Neural cell (in vitro differentiated cells): ENCODE data around the gene COA6. TPM values are rescaled to one million over a fixed set of nuclear protein-coding genes. Genes with fewer than 3 reads are reported as not detected.
A peak's percentile ranks its signal among the peaks of the same experiment; 100 is the strongest.

Experiments
- H2AFZ ChIP-seq: fragments of 200-600, 300-800 bp; sonication (generic), shearing (Covaris generic); 2 replicates; pipeline ENCODE4 v1.6.0; 2014; ENCODE audit warnings: low read depth, mild to moderate bottlenecking, antibody characterized with exemption, low read length, moderate library complexity
- H3F3A ChIP-seq: fragments of 200-600 bp; shearing (Covaris generic); 2 replicates; pipeline ENCODE4 v1.6.1; 2016; ENCODE audit warnings: mild to moderate bottlenecking, moderate library complexity, mixed read lengths, antibody characterized with exemption, low read length; ENCODE audit not compliant: insufficient read depth, poor library complexity, severe bottlenecking
- H3K27ac ChIP-seq: fragments of 200-600, 300-800 bp; sonication (generic), shearing (Covaris generic); 2 replicates; pipeline ENCODE4 v1.5.1; 2014; ENCODE audit warnings: mild to moderate bottlenecking, low read length, moderate library complexity
- H3K27me3 ChIP-seq: fragments of 300-800, 200-600 bp; sonication (generic), shearing (Covaris generic); 2 replicates; pipeline ENCODE4 v1.6.0; 2014; ENCODE audit warnings: mild to moderate bottlenecking, low read depth, low read length, moderate library complexity; ENCODE audit not compliant: insufficient read depth
- H3K36me3 ChIP-seq: fragments of 300-800, 200-600 bp; sonication (generic), shearing (Covaris generic); 2 replicates; pipeline ENCODE4 v1.5.1; 2014; ENCODE audit warnings: mild to moderate bottlenecking, antibody characterized with exemption, low read length, moderate library complexity; ENCODE audit not compliant: insufficient read depth
- H3K4me2 ChIP-seq: fragments of 300-800, 200-600 bp; sonication (generic), shearing (Covaris generic); 2 replicates; pipeline ENCODE4 v1.6.0; 2014; ENCODE audit warnings: mild to moderate bottlenecking, low read length
- H3K4me3 ChIP-seq: fragments of 300-800, 200-600 bp; sonication (generic), shearing (Covaris generic); 2 replicates; pipeline ENCODE4 v1.5.1; 2014; ENCODE audit warnings: mild to moderate bottlenecking, low read length, moderate library complexity
- H3K79me2 ChIP-seq: fragments of 200-600 bp; shearing (Covaris generic); replicated peaks from 2 replicates; pipeline ENCODE4 v1.6.0; 2014; ENCODE audit warnings: mild to moderate bottlenecking, low read length, moderate library complexity; ENCODE audit not compliant: insufficient read depth
- H3K9ac ChIP-seq: fragments of 300-800, 200-600 bp; sonication (generic), shearing (Covaris generic); 2 replicates; pipeline ENCODE4 v1.6.1; 2016; ENCODE audit warnings: mild to moderate bottlenecking, low read length, mixed read lengths
- H3K9me2 ChIP-seq: fragments of 200-600 bp; shearing (Covaris generic); 2 replicates; pipeline ENCODE4 v1.6.1; 2016; ENCODE audit warnings: mild to moderate bottlenecking, low read length, mixed read lengths; ENCODE audit not compliant: insufficient read depth
- H3K9me3 ChIP-seq: fragments of 200-600, 300-800 bp; sonication (generic), shearing (Covaris generic); 2 replicates; pipeline ENCODE4 v1.6.1; 2016; ENCODE audit warnings: mild to moderate bottlenecking, mixed run types, low read length, moderate library complexity, mixed read lengths
- H4K20me1 ChIP-seq: fragments of 200-600 bp; shearing (Covaris generic); 2 replicates; pipeline ENCODE4 v1.6.1; 2016; ENCODE audit warnings: mild to moderate bottlenecking, mixed run types; ENCODE audit not compliant: insufficient read depth
- CTCF ChIP-seq: fragments of 450-650 bp; IDR thresholded peaks from 2 replicates; pipeline ENCODE4 v1.5.1; 2014; ENCODE audit warnings: antibody characterized with exemption, mild to moderate bottlenecking, moderate library complexity; ENCODE audit not compliant: poor library complexity, severe bottlenecking
- EP300 ChIP-seq: fragments of 450-650 bp; conservative IDR thresholded peaks from 2 replicates; pipeline ENCODE4 v1.6.1; 2014; ENCODE audit warnings: antibody characterized with exemption, mild to moderate bottlenecking, moderate library complexity; ENCODE audit not compliant: poor library complexity, severe bottlenecking
- EZH2 ChIP-seq: fragments of 200-600, 300-800 bp; shearing (Covaris generic), sonication (generic); IDR thresholded peaks from 2 replicates; pipeline ENCODE4 v1.6.1; 2014; ENCODE audit warnings: antibody characterized with exemption, low read length, borderline replicate concordance, mild to moderate bottlenecking; ENCODE audit not compliant: insufficient read depth, poor library complexity, severe bottlenecking
- MXI1 ChIP-seq: fragments of 450-650 bp; conservative IDR thresholded peaks from 2 replicates; pipeline ENCODE4 v1.6.1; 2014; ENCODE audit warnings: antibody characterized with exemption, mild to moderate bottlenecking; ENCODE audit not compliant: poor library complexity, severe bottlenecking
- POLR2AphosphoS5 ChIP-seq: IDR thresholded peaks from 2 replicates; pipeline ENCODE4 v1.6.1; 2012
- RAD21 ChIP-seq: fragments of 450-650 bp; conservative IDR thresholded peaks from 2 replicates; pipeline ENCODE4 v1.6.1; 2014; ENCODE audit warnings: antibody characterized with exemption, mild to moderate bottlenecking, moderate library complexity
- SMC3 ChIP-seq: fragments of 450-650 bp; conservative IDR thresholded peaks from 2 replicates; pipeline ENCODE4 v1.6.1; 2014; ENCODE audit warnings: antibody characterized with exemption, mild to moderate bottlenecking, moderate library complexity; ENCODE audit not compliant: poor library complexity
- TAF1 ChIP-seq: IDR thresholded peaks from 2 replicates; pipeline ENCODE4 v1.6.1; 2012; ENCODE audit warnings: low read depth
- polyA minus RNA-seq: library from RNA; depleted of rRNA, polyadenylated mRNA; stranded (reverse); fragments of >200 nt; gene quantifications from 2 replicates; pipeline ENCODE4 v1.2.3, GENCODE V29; 2014
- polyA plus RNA-seq: library from polyadenylated mRNA; depleted of rRNA; stranded (reverse); fragments of >200 nt; gene quantifications from 2 replicates; pipeline ENCODE4 v1.2.3, GENCODE V29; 2014
- TF ChIP-seq, protein P1 (sequence below): IDR thresholded peaks from 2 replicates; pipeline ENCODE4 v1.6.1; 2012; ENCODE audit warnings: borderline replicate concordance

Gene COA6, protein sequence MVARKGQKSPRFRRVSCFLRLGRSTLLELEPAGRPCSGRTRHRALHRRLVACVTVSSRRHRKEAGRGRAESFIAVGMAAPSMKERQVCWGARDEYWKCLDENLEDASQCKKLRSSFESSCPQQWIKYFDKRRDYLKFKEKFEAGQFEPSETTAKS
- polyA plus RNA-seq: 42.6 and 48.3 TPM in 2 replicates
- polyA minus RNA-seq: 20.0 and 20.8 TPM in 2 replicates

GRCh38 chr1:234373064-234373958 lies at the start of gene COA6:
Gene COA6 (plus strand): TSS chr1:234373456. CDS start chr1:234373467, 11 bp downstream.
- peak within 1 kb of the TSS; percentile 74 for H3K4me3 ChIP-seq
- no peaks in the 10 kb centered on the region for H3K9me3 ChIP-seq
- H3K27me3 ChIP-seq: no peaks in the 10 kb centered on the region
- H3K79me2 ChIP-seq: peaks cover 4% of the 10 kb centered on the region
- no peaks in the 10 kb centered on the region for H3F3A ChIP-seq
- peaks cover 5% of the 10 kb centered on the region for H3K36me3 ChIP-seq
- peak within 1 kb of the TSS; percentile 84 for H3K27ac ChIP-seq
- H2AFZ ChIP-seq: peak within 1 kb of the TSS; percentile 94
- peak within 1 kb of the TSS; percentile 84 for H3K9ac ChIP-seq
- H3K9me2 ChIP-seq: no peaks in the 10 kb centered on the region
- TF ChIP-seq TAF1 (peak; percentile 66), EZH2 (no peak), SMC3 (peak; percentile 53), EP300 (peak; percentile 43), MXI1 (peak; percentile 86), POLR2AphosphoS5 (peak; percentile 86), RAD21 (peak; percentile 38), CTCF (peak; percentile 33)
- TF ChIP-seq, protein P1, sequence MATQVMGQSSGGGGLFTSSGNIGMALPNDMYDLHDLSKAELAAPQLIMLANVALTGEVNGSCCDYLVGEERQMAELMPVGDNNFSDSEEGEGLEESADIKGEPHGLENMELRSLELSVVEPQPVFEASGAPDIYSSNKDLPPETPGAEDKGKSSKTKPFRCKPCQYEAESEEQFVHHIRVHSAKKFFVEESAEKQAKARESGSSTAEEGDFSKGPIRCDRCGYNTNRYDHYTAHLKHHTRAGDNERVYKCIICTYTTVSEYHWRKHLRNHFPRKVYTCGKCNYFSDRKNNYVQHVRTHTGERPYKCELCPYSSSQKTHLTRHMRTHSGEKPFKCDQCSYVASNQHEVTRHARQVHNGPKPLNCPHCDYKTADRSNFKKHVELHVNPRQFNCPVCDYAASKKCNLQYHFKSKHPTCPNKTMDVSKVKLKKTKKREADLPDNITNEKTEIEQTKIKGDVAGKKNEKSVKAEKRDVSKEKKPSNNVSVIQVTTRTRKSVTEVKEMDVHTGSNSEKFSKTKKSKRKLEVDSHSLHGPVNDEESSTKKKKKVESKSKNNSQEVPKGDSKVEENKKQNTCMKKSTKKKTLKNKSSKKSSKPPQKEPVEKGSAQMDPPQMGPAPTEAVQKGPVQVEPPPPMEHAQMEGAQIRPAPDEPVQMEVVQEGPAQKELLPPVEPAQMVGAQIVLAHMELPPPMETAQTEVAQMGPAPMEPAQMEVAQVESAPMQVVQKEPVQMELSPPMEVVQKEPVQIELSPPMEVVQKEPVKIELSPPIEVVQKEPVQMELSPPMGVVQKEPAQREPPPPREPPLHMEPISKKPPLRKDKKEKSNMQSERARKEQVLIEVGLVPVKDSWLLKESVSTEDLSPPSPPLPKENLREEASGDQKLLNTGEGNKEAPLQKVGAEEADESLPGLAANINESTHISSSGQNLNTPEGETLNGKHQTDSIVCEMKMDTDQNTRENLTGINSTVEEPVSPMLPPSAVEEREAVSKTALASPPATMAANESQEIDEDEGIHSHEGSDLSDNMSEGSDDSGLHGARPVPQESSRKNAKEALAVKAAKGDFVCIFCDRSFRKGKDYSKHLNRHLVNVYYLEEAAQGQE: peak; percentile 84
- no peaks in the 10 kb centered on the region for H4K20me1 ChIP-seq
- peak within 1 kb of the TSS; percentile 92 for H3K4me2 ChIP-seq

DNA sequence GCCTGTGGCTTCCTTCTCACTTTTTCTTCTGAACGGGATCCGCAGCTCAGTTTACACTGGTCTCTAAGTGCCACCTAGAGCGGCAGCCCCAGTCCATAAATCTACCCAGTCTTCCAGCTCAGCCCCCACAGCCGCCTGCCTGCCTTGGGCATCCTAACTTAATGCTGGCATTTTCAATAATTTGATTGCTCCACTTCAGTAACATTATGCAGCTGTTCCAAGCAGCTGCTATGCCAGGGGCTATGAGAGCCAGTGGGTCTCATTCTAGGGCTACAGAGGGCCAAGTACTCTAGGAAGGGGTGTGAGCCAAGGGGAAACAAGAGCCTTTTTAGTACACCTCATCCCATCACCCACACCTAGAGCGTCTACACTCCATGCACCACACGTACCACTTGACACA lies 48.4 kb upstream of the COA6 start:
- no peaks in the 10 kb centered on the region for H3K36me3 ChIP-seq
- H4K20me1 ChIP-seq: no peaks in the 10 kb centered on the region
- no peak overlapping the region for H3K4me3 ChIP-seq
- no peaks in the 10 kb centered on the region for H3K9me2 ChIP-seq
- H3K27me3 ChIP-seq: no peaks in the 10 kb centered on the region
- no peak overlapping the region for H3K27ac ChIP-seq
- no peaks in the 10 kb centered on the region for H3F3A ChIP-seq
- no peak overlapping the region for H3K9ac ChIP-seq
- no peaks in the 10 kb centered on the region for H3K79me2 ChIP-seq
- TF ChIP-seq TAF1 (no peak), SMC3 (no peak), POLR2AphosphoS5 (no peak), EP300 (no peak), CTCF (no peak), MXI1 (no peak), RAD21 (no peak), EZH2 (no peak)
- TF ChIP-seq, protein P1: no peak
- no peak overlapping the region for H2AFZ ChIP-seq
- H3K4me2 ChIP-seq: no peak overlapping the region
- H3K9me3 ChIP-seq: no peaks in the 10 kb centered on the region
